CD14-positive monocyte (primary cell): Measurements from ENCODE around the gene PHF21B. TPM values are rescaled to one million over a fixed set of nuclear protein-coding genes. Genes with fewer than 3 reads are reported as not detected.

Experiments
- DNase-seq, 3 donors: peaks; one replicate each; pipeline ENCODE4 v3.0.0-alpha.2; 2011 to 2022
- H2AFZ ChIP-seq: 2 replicates; pipeline ENCODE4 v1.6.0; 2012; ENCODE audit warnings: mild to moderate bottlenecking, low read depth, low read length, inconsistent platforms; ENCODE audit not compliant: insufficient read depth, poor library complexity, severe bottlenecking
- H3K27ac ChIP-seq, 2 donors: 1 replicate in 1 of 2; 2 replicates in 1 of 2; pipeline ENCODE4 v1.5.1; 2012 to 2013; ENCODE audit warnings: low read length in 2 of 2, control low read depth in 1 of 2, inconsistent platforms in 1 of 2, low read depth in 1 of 2, mild to moderate bottlenecking in 1 of 2
- H3K27me3 ChIP-seq, 2 donors: one replicate each; pipeline versions ENCODE4 v1.6.0 to v1.6.1; 2011 to 2013; ENCODE audit warnings: low read length in 2 of 2; ENCODE audit not compliant: control insufficient read depth in 2 of 2, insufficient read depth in 2 of 2
- H3K36me3 ChIP-seq, 2 donors: replicated peaks in 1 of 2; 1 replicate in 1 of 2; 2 replicates in 1 of 2; pipeline versions ENCODE4 v1.5.1 to v1.6.1; 2012 to 2013; ENCODE audit warnings: low read length in 2 of 2, control low read depth in 1 of 2, inconsistent platforms in 1 of 2, mild to moderate bottlenecking in 1 of 2; ENCODE audit not compliant: insufficient read depth in 2 of 2, control insufficient read depth in 1 of 2
- H3K4me1 ChIP-seq, 2 donors: 1 replicate in 1 of 2; 2 replicates in 1 of 2; pipeline versions ENCODE4 v1.5.1 to v1.6.1; 2012 to 2013; ENCODE audit warnings: low read length in 2 of 2, control low read depth in 1 of 2, inconsistent platforms in 1 of 2, mild to moderate bottlenecking in 1 of 2, moderate library complexity in 1 of 2; ENCODE audit not compliant: insufficient read depth in 2 of 2, control insufficient read depth in 1 of 2
- H3K4me2 ChIP-seq: replicated peaks from 2 replicates; pipeline ENCODE3; 2012; ENCODE audit warnings: low read length, moderate library complexity, mild to moderate bottlenecking; ENCODE audit not compliant: poor library complexity, severe bottlenecking; ENCODE audit errors: extremely low read depth
- H3K4me3 ChIP-seq, 3 experiments: fragments of 200-600 bp in 1 of 3; sonication (generic) in 1 of 3; replicated peaks in 1 of 3; 1 replicate in 2 of 3; 2 replicates in 1 of 3; pipeline ENCODE4 v1.5.1; 2011 to 2013; ENCODE audit warnings: low read length in 3 of 3, mild to moderate bottlenecking in 3 of 3, control low read depth in 2 of 3, low read depth in 2 of 3, inconsistent platforms in 1 of 3, moderate library complexity in 1 of 3
- H3K79me2 ChIP-seq: 2 replicates; pipeline ENCODE4 v1.6.0; 2012; ENCODE audit warnings: mild to moderate bottlenecking, control low read depth, inconsistent platforms, low read length, moderate library complexity; ENCODE audit not compliant: insufficient read depth
- H3K9ac ChIP-seq: 2 replicates; pipeline ENCODE4 v1.6.0; 2017; ENCODE audit warnings: low read length, mild to moderate bottlenecking; ENCODE audit not compliant: insufficient read depth, poor library complexity, severe bottlenecking
- H3K9me3 ChIP-seq, 2 donors: replicated peaks in 1 of 2; 1 replicate in 1 of 2; 2 replicates in 1 of 2; pipeline versions ENCODE4 v1.5.1 to v1.6.1; 2012 to 2013; ENCODE audit warnings: low read length in 2 of 2, control low read depth in 1 of 2; ENCODE audit not compliant: control insufficient read depth in 1 of 2, insufficient read depth in 1 of 2
- H4K20me1 ChIP-seq: 2 replicates; pipeline ENCODE4 v1.6.0; 2012; ENCODE audit warnings: mild to moderate bottlenecking, low read length, control low read depth, moderate library complexity; ENCODE audit not compliant: insufficient read depth
- H3K27ac Mint-ChIP-seq, 7 donors: one replicate each; pipeline ENCODE4 v1.8.0; 2020; ENCODE audit warnings: mild to moderate bottlenecking in 7 of 7, mixed read lengths in 7 of 7, moderate library complexity in 6 of 7, inconsistent platforms in 2 of 7
- H3K27me3 Mint-ChIP-seq, 3 donors: one replicate each; pipeline ENCODE4 v1.8.0; 2021 to 2022; ENCODE audit warnings: low read depth in 3 of 3, mild to moderate bottlenecking in 3 of 3, mixed read lengths in 3 of 3, moderate library complexity in 3 of 3, inconsistent platforms in 1 of 3
- H3K36me3 Mint-ChIP-seq, 2 donors: one replicate each; pipeline ENCODE4 v1.8.0; 2020; ENCODE audit warnings: mixed read lengths in 2 of 2, inconsistent platforms in 1 of 2, mild to moderate bottlenecking in 1 of 2
- H3K4me1 Mint-ChIP-seq: one replicate; pipeline ENCODE4 v1.8.0; 2020; ENCODE audit warnings: mild to moderate bottlenecking, mixed read lengths
- H3K4me3 Mint-ChIP-seq, 2 donors: one replicate each; pipeline ENCODE4 v1.8.0; 2020; ENCODE audit warnings: mild to moderate bottlenecking in 2 of 2, mixed read lengths in 2 of 2, moderate library complexity in 1 of 2
- H3K9me3 Mint-ChIP-seq, 7 donors: one replicate each; pipeline ENCODE4 v1.8.0; 2020 to 2022; ENCODE audit warnings: mixed read lengths in 7 of 7, mild to moderate bottlenecking in 6 of 7, moderate library complexity in 6 of 7, inconsistent platforms in 2 of 7
- CTCF ChIP-seq: fragments of 200-600 bp; IDR thresholded peaks from one replicate; pipeline ENCODE4 v1.8.0; 2022; ENCODE audit warnings: antibody characterized with exemption, mild to moderate bottlenecking
- WGBS: methylation state at CpG from one replicate; pipeline ENCODE4 v1.1.5; 2013; ENCODE audit warnings: missing lambda C conversion rate; ENCODE audit not compliant: insufficient coverage; 5-methylcytosine and 5-hydroxymethylcytosine counted together
- intact Hi-C, 2 donors: fragments of 100-400 bp; cut with micrococcal nuclease; formaldehyde crosslinking; loops; one replicate each; pipeline versions ENCODE4 v1.15.0 to v1.15.1; 2023
- polyA plus RNA-seq, 3 donors: library from polyadenylated mRNA; depleted of rRNA in 1 of 3; unstranded in 2 of 3; stranded (reverse) in 1 of 3; fragments of 300-500 nt in 2 of 3; fragments of >200 nt in 1 of 3; fragmentation: Illumina TruSeq in 2 of 3; gene quantifications; 1 replicate in 2 of 3; 2 replicates in 1 of 3; pipeline ENCODE4 v1.2.3, GENCODE V29; 2012 to 2021

The PHF21B gene
- polyA plus RNA-seq, 3 donors = not detected

- H3K27me3 Mint-ChIP-seq = peaks cover 13 to 41% (median 15%) of the 10 kb centered on the region in 3 donors
- no peaks in the 10 kb centered on the region for H3K4me1 Mint-ChIP-seq
Observed at GRCh38 chr22:45047260-45047659, 37.5 kb upstream of the PHF21B start.

GRCh38 chr22:45045208-45045607 is 35.4 kb upstream of the PHF21B start:
- Mint-ChIP-seq H3K4me1 (no peaks in the 10 kb centered on the region), H3K27ac (no peak overlapping the region), H3K9me3 (peaks cover 3 to 14% (median 8%) of the 10 kb centered on the region in 7 donors), H3K4me3 (no peak overlapping the region), H3K36me3 (no peaks in the 10 kb centered on the region), H3K27me3 (peaks cover 5 to 33% (median 14%) of the 10 kb centered on the region in 3 donors)
- H3K9ac ChIP-seq = no peak overlapping the region
- no peaks in the 10 kb centered on the region for H4K20me1 ChIP-seq
- peaks cover 6 to 9% of the 10 kb centered on the region in 2 donors for H3K9me3 ChIP-seq
- no peak for DNase-seq
- H3K4me3 ChIP-seq = no peak overlapping the region
- no peaks in the 10 kb centered on the region for H3K79me2 ChIP-seq
- H3K27ac ChIP-seq = no peak overlapping the region
- no peak overlapping the region for H2AFZ ChIP-seq
- intact Hi-C loops = no loop called here
- H3K36me3 ChIP-seq = no peaks in the 10 kb centered on the region
- H3K4me2 ChIP-seq = no peak overlapping the region
- TF ChIP-seq CTCF = no peak
- no peaks in the 10 kb centered on the region for H3K27me3 ChIP-seq
- 80% methylated on average over 6 of the region's 7 CpGs for WGBS
- H3K4me1 ChIP-seq = no peaks in the 10 kb centered on the region

More at GRCh38 chr22:45047260-45047659, 37.5 kb upstream of the PHF21B start:
- H3K79me2 ChIP-seq = no peaks in the 10 kb centered on the region
- no peaks in the 10 kb centered on the region for H3K36me3 ChIP-seq
- no peak overlapping the region for H3K4me2 ChIP-seq
- no peak overlapping the region for H3K4me3 ChIP-seq
- no peak overlapping the region for H3K9ac ChIP-seq
- no peaks in the 10 kb centered on the region for H4K20me1 ChIP-seq
- H3K4me1 ChIP-seq = no peaks in the 10 kb centered on the region
- no peak for DNase-seq
- TF ChIP-seq CTCF = no peak
- intact Hi-C loops = no loop called here
- H3K9me3 ChIP-seq = peaks cover 6 to 9% of the 10 kb centered on the region in 2 donors
- Mint-ChIP-seq H3K4me3 (no peak overlapping the region), H3K27ac (peak overlapping the region in 1 of 7 donors; percentile 6), H3K9me3 (peaks cover 3 to 14% (median 6%) of the 10 kb centered on the region in 7 donors), H3K36me3 (no peaks in the 10 kb centered on the region)
- no peak overlapping the region for H2AFZ ChIP-seq
- WGBS = 39% methylated on average over 2 of the region's 6 CpGs
- H3K27ac ChIP-seq = no peak overlapping the region
- no peaks in the 10 kb centered on the region for H3K27me3 ChIP-seq
